Neuronal stem cell (in vitro differentiated cells): ENCODE results near the gene SLC25A15.

Experiments
- DNase-seq: peaks from one replicate; pipeline ENCODE4 v3.0.0-alpha.2; 2013; ENCODE audit warnings: low spot score
- H2AFZ ChIP-seq: one replicate; pipeline ENCODE4 v1.6.1; 2013; ENCODE audit warnings: mild to moderate bottlenecking, low read length, inconsistent platforms
- H2AK5ac ChIP-seq: 2 replicates; pipeline ENCODE4 v1.6.1; 2013; ENCODE audit warnings: low read depth, mild to moderate bottlenecking, inconsistent platforms, low read length, moderate library complexity, mixed read lengths
- H2BK120ac ChIP-seq: 2 replicates; pipeline ENCODE4 v1.6.1; 2013; ENCODE audit warnings: low read depth, mild to moderate bottlenecking, inconsistent platforms, low read length, moderate library complexity, mixed read lengths
- H2BK12ac ChIP-seq: one replicate; pipeline ENCODE4 v1.6.1; 2013; ENCODE audit warnings: low read length, inconsistent platforms
- H2BK15ac ChIP-seq: 2 replicates; pipeline ENCODE4 v1.6.1; 2013; ENCODE audit warnings: mild to moderate bottlenecking, low read length, inconsistent platforms, mixed read lengths
- H2BK5ac ChIP-seq: one replicate; pipeline ENCODE4 v1.6.1; 2013; ENCODE audit warnings: inconsistent platforms, mild to moderate bottlenecking, low read length, moderate library complexity
- H3K14ac ChIP-seq: one replicate; pipeline ENCODE4 v1.6.1; 2013; ENCODE audit warnings: low read length, inconsistent platforms
- H3K18ac ChIP-seq: 2 replicates; pipeline ENCODE4 v1.6.1; 2013; ENCODE audit warnings: low read length, inconsistent platforms
- H3K23ac ChIP-seq: 2 replicates; pipeline ENCODE4 v1.6.1; 2013; ENCODE audit warnings: low read depth, mild to moderate bottlenecking, mixed read lengths, low read length, inconsistent platforms; ENCODE audit not compliant: poor library complexity
- H3K27ac ChIP-seq: replicated peaks from 3 replicates; pipeline ENCODE4 v1.5.1; 2013; ENCODE audit warnings: low read length, inconsistent platforms
- H3K27me3 ChIP-seq, 3 experiments: 2 replicates each; pipeline ENCODE4 v1.6.1; 2013; ENCODE audit warnings: low read length in 3 of 3, mild to moderate bottlenecking in 2 of 3, inconsistent platforms in 1 of 3, low read depth in 1 of 3, mixed read lengths in 1 of 3, moderate library complexity in 1 of 3; ENCODE audit not compliant: control insufficient read depth in 3 of 3, insufficient read depth in 3 of 3
- H3K36me3 ChIP-seq, 2 donors: replicated peaks in 1 of 2; 2 replicates each; pipeline ENCODE4 v1.6.1; 2013; ENCODE audit warnings: low read length in 2 of 2; ENCODE audit not compliant: control insufficient read depth in 2 of 2, insufficient read depth in 2 of 2
- H3K4ac ChIP-seq: 2 replicates; pipeline ENCODE4 v1.6.1; 2013; ENCODE audit warnings: inconsistent platforms, mild to moderate bottlenecking, low read length, moderate library complexity
- H3K4me1 ChIP-seq, 2 donors: 1 replicate in 1 of 2; 2 replicates in 1 of 2; pipeline ENCODE4 v1.6.1; 2013; ENCODE audit warnings: low read length in 2 of 2, low read depth in 1 of 2; ENCODE audit not compliant: control insufficient read depth in 2 of 2, insufficient read depth in 1 of 2
- H3K4me2 ChIP-seq: one replicate; pipeline ENCODE4 v1.6.1; 2013; ENCODE audit warnings: mild to moderate bottlenecking, low read length, inconsistent platforms; ENCODE audit not compliant: insufficient read depth, poor library complexity, severe bottlenecking
- H3K4me3 ChIP-seq, 2 donors: 2 replicates each; pipeline ENCODE4 v1.5.1; 2013; ENCODE audit warnings: low read length in 2 of 2, mild to moderate bottlenecking in 2 of 2, inconsistent platforms in 1 of 2, moderate library complexity in 1 of 2
- H3K79me1 ChIP-seq: one replicate; pipeline ENCODE4 v1.6.1; 2013; ENCODE audit warnings: low read depth, mild to moderate bottlenecking, inconsistent platforms, low read length, moderate library complexity
- H3K9ac ChIP-seq: one replicate; pipeline ENCODE4 v1.6.1; 2013; ENCODE audit warnings: mild to moderate bottlenecking, low read depth, low read length, inconsistent platforms; ENCODE audit not compliant: poor library complexity
- H3K9me3 ChIP-seq, 2 donors: replicated peaks in 1 of 2; 2 replicates each; pipeline versions ENCODE3 to v1.6.1; 2013; ENCODE audit warnings: low read length in 2 of 2, mild to moderate bottlenecking in 2 of 2, inconsistent platforms in 1 of 2, low read depth in 1 of 2, mixed read lengths in 1 of 2, moderate library complexity in 1 of 2; ENCODE audit not compliant: control insufficient read depth in 2 of 2, insufficient read depth in 1 of 2
- H4K8ac ChIP-seq: one replicate; pipeline ENCODE4 v1.6.1; 2013; ENCODE audit warnings: low read depth, mild to moderate bottlenecking, inconsistent platforms, low read length, moderate library complexity
- H4K91ac ChIP-seq: one replicate; pipeline ENCODE4 v1.6.1; 2013; ENCODE audit warnings: low read length, low read depth, mild to moderate bottlenecking, inconsistent platforms; ENCODE audit not compliant: poor library complexity
- WGBS, 2 donors: extraction: QIAGEN DNeasy Blood & Tissue Kit; methylation state at CpG; one replicate each; pipeline ENCODE4 v1.1.7; 2013; ENCODE audit warnings: missing lambda C conversion rate in 2 of 2, mixed read lengths in 1 of 2; ENCODE audit not compliant: insufficient read length in 2 of 2, insufficient replicate concordance in 1 of 2; ENCODE audit errors: extremely low coverage in 2 of 2; 5-methylcytosine and 5-hydroxymethylcytosine counted together

Gene SLC25A15

GRCh38 chr13:40758811-40759210 lies 30.6 kb upstream of the SLC25A15 start:
- H3K14ac ChIP-seq, result no peak overlapping the region
- DNase-seq, result no peak
- H3K79me1 ChIP-seq, result no peaks in the 10 kb centered on the region
- no peak overlapping the region for H4K8ac ChIP-seq
- H3K23ac ChIP-seq, result no peak overlapping the region
- no CpG with 5 or more reads among the region's 4 CpGs for WGBS, 2 donors
- peaks cover 5 to 82% of the 10 kb centered on the region in 2 donors for H3K36me3 ChIP-seq
- H3K4me1 ChIP-seq, result no peaks in the 10 kb centered on the region
- H2BK5ac ChIP-seq, result no peak overlapping the region
- H2AK5ac ChIP-seq, result no peak overlapping the region
- H3K9ac ChIP-seq, result no peak overlapping the region
- no peak overlapping the region for H3K4ac ChIP-seq
- no peak overlapping the region for H3K4me3 ChIP-seq
- H3K4me2 ChIP-seq, result no peak overlapping the region
- H3K27me3 ChIP-seq, result no peaks in the 10 kb centered on the region
- no peak overlapping the region for H3K18ac ChIP-seq
- no peak overlapping the region for H2BK120ac ChIP-seq
- H4K91ac ChIP-seq, result no peak overlapping the region
- H2BK12ac ChIP-seq, result no peak overlapping the region
- no peak overlapping the region for H2BK15ac ChIP-seq
- H3K27ac ChIP-seq, result no peak overlapping the region
- H3K9me3 ChIP-seq, result no peaks in the 10 kb centered on the region
- no peak overlapping the region for H2AFZ ChIP-seq

DNA sequence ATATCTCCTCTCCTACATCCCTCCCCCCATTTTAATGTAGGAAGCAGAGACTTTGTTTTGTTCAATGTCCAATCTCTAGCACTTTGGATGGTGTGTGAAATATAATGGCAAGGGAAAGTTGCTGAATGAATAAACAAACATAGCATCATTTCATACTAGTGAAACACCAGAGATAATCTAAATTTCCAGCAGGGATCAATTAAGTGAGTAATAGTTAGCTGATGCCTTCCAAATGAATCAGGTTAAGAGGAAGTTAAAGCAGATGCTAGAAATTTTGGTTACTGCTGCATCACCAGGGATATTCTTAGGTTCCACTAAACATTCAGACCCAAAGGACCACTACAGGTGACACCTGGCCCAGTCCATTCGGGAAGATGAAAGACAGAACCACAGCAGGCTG lies 26.6 kb upstream of the SLC25A15 start:
- Histone ChIP-seq H2AK5ac (no peak overlapping the region), H2BK5ac (no peak overlapping the region), H3K79me1 (peaks cover 2% of the 10 kb centered on the region), H2BK120ac (no peak overlapping the region), H3K27ac (no peak overlapping the region), H4K8ac (no peak overlapping the region), H3K9me3 (no peaks in the 10 kb centered on the region), H2BK15ac (no peak overlapping the region), H3K9ac (no peak overlapping the region), H3K14ac (no peak overlapping the region), H3K4me1 (no peaks in the 10 kb centered on the region), H3K4me2 (no peak overlapping the region), H4K91ac (no peak overlapping the region), H3K4ac (no peak overlapping the region), H3K36me3 (peaks cover 7 to 72% of the 10 kb centered on the region in 2 donors), H3K27me3 (no peaks in the 10 kb centered on the region), H2BK12ac (no peak overlapping the region), H3K23ac (no peak overlapping the region), H3K18ac (no peak overlapping the region), H3K4me3 (no peak overlapping the region), H2AFZ (no peak overlapping the region)
- WGBS, 2 donors, result no CpG with 5 or more reads among the region's 1 CpG
- DNase-seq, result no peak

GRCh38 chr13:40764587-40765403 lies 24.6 kb upstream of the SLC25A15 start:
- H2BK15ac ChIP-seq, result no peak overlapping the region
- no peak overlapping the region for H4K91ac ChIP-seq
- H2AFZ ChIP-seq, result no peak overlapping the region
- no peak overlapping the region for H2AK5ac ChIP-seq
- no peak for DNase-seq
- WGBS, 2 donors, result no CpG with 5 or more reads among the region's 3 CpGs
- H2BK12ac ChIP-seq, result no peak overlapping the region
- H2BK5ac ChIP-seq, result no peak overlapping the region
- no peak overlapping the region for H2BK120ac ChIP-seq
- no peaks in the 10 kb centered on the region for H3K27me3 ChIP-seq
- H3K18ac ChIP-seq, result no peak overlapping the region
- H3K36me3 ChIP-seq, result peaks cover 5 to 56% of the 10 kb centered on the region in 2 donors
- H3K9ac ChIP-seq, result no peak overlapping the region
- H3K79me1 ChIP-seq, result peaks cover 2% of the 10 kb centered on the region
- no peak overlapping the region for H3K23ac ChIP-seq
- H3K9me3 ChIP-seq, result no peaks in the 10 kb centered on the region
- H3K14ac ChIP-seq, result no peak overlapping the region
- no peak overlapping the region for H3K27ac ChIP-seq
- H3K4me2 ChIP-seq, result no peak overlapping the region
- H3K4me1 ChIP-seq, result peaks cover 0 to 3% of the 10 kb centered on the region in 2 donors
- no peak overlapping the region for H3K4me3 ChIP-seq
- no peak overlapping the region for H3K4ac ChIP-seq
- no peak overlapping the region for H4K8ac ChIP-seq

DNA sequence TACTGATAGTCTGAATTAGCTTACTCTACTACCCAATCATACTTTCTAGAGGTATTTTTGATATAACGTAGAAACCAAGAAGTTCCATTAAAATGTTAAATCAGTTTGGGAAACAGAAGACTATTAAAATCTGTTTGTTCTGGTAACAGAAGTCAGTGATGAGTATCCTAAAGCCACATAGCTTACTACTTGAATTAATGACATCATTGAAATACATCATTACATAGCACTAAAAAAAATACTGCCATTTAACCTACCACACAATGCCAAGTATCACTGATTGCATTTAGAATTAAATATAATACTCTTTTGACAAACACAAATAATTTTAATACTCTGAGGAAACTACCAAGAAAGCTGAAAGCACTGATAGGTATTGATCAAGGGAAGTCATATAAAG lies 23.8 kb upstream of the SLC25A15 start:
- H3K4me1 ChIP-seq, result peaks cover 1 to 6% of the 10 kb centered on the region in 2 donors
- H3K4me3 ChIP-seq, result no peak overlapping the region
- H3K36me3 ChIP-seq, result peaks cover 5 to 48% of the 10 kb centered on the region in 2 donors
- no peak for DNase-seq
- H3K9me3 ChIP-seq, result no peaks in the 10 kb centered on the region
- no peak overlapping the region for H3K27ac ChIP-seq
- peaks cover 2% of the 10 kb centered on the region for H3K79me1 ChIP-seq
- H3K14ac ChIP-seq, result no peak overlapping the region
- H2AFZ ChIP-seq, result no peak overlapping the region
- H2AK5ac ChIP-seq, result no peak overlapping the region
- no peak overlapping the region for H4K91ac ChIP-seq
- H3K4me2 ChIP-seq, result no peak overlapping the region
- no peak overlapping the region for H3K9ac ChIP-seq
- H2BK12ac ChIP-seq, result no peak overlapping the region
- H2BK120ac ChIP-seq, result no peak overlapping the region
- no peak overlapping the region for H2BK15ac ChIP-seq
- H2BK5ac ChIP-seq, result no peak overlapping the region
- H3K27me3 ChIP-seq, result no peaks in the 10 kb centered on the region
- no peak overlapping the region for H4K8ac ChIP-seq
- WGBS, 2 donors, result no CpG with 5 or more reads among the region's 1 CpG
- no peak overlapping the region for H3K4ac ChIP-seq
- H3K23ac ChIP-seq, result no peak overlapping the region
- no peak overlapping the region for H3K18ac ChIP-seq
